HG03521 (cell line): ENCODE results near the gene GLTP.

Experiments used
- ATAC-seq: cut with Tn5 transposase; IDR thresholded peaks from one replicate; pipeline ENCODE4 v1.9.1; 2021; ENCODE audit warnings: mild to moderate bottlenecking, moderate library complexity; ENCODE audit not compliant: unreplicated experiment

Gene GLTP

DNA sequence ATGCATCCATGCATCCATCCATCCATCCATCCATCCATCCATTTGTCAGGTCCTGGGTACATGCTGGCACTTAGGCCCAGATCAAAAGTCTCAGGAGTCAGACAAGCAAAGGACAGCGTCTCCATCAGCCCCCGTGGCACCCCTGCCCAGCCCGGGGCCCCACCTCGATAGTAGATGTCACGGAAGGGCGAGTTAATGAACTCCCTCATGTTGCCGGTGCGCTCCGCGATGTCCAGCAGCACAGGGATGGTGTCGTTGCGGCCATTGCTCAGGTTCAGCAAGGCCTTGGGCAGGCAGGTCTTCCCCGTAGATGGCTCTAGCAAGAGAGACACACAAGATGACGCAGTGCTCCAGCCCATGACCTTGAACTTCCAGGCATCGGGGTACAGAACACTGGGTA lies 77.5 kb downstream of the GLTP start:
- ATAC-seq = no peak
